Prostate gland (tissue), 2 donors: Measurements from ENCODE around the gene GNPDA1.

ENCODE experiments used
- POLR2AphosphoS5 ChIP-seq: sonication (generic); formaldehyde crosslinking; IDR thresholded peaks from one replicate; pipeline ENCODE4 v1.6.1; 2017; ENCODE audit warnings: antibody characterized with exemption
- TF ChIP-seq, protein P1 (sequence below), 4 experiments: fragments of 200-600 bp in 2 of 4; fragments of 450-650 bp in 2 of 4; sonication (generic) in 2 of 4; IDR thresholded peaks; 1 replicate in 3 of 4; 2 replicates in 1 of 4; pipeline ENCODE4 v1.5.1; 2016 to 2019; ENCODE audit warnings: antibody characterized with exemption in 4 of 4, mild to moderate bottlenecking in 2 of 4, moderate library complexity in 2 of 4

DNA sequence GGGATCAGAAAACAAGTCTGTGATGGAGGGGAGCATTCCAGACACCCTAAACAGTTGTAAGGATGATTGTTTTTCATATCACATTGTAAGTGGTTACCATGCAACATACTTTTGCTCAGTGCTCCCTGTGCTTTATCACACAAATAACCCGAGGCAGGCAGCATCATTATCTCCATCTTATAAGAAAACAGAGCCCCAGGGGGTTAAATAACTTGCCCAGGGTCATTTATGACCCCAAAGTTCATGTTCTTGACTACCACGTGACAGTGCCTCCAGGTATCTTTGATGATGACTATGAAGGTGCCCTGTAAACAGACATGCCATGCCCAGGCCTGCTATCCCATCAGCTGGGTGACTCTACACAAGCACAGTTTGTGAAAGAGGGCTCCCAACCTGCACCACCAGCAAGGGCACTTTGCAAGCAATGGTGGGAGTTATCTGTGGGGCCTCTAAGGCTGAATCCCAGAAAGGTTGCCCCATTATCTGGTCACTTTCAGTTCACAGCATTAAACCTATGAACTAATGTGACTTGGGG lies 9.5 kb downstream of the GNPDA1 start:
- no peak for TF ChIP-seq POLR2AphosphoS5
- TF ChIP-seq, protein P1, sequence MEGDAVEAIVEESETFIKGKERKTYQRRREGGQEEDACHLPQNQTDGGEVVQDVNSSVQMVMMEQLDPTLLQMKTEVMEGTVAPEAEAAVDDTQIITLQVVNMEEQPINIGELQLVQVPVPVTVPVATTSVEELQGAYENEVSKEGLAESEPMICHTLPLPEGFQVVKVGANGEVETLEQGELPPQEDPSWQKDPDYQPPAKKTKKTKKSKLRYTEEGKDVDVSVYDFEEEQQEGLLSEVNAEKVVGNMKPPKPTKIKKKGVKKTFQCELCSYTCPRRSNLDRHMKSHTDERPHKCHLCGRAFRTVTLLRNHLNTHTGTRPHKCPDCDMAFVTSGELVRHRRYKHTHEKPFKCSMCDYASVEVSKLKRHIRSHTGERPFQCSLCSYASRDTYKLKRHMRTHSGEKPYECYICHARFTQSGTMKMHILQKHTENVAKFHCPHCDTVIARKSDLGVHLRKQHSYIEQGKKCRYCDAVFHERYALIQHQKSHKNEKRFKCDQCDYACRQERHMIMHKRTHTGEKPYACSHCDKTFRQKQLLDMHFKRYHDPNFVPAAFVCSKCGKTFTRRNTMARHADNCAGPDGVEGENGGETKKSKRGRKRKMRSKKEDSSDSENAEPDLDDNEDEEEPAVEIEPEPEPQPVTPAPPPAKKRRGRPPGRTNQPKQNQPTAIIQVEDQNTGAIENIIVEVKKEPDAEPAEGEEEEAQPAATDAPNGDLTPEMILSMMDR (IDR thresholded peaks at IDR 0.05) = no peak
